GM23338 (cell line): ENCODE results near the gene NFAT5. TPM values are rescaled to one million over a fixed set of nuclear protein-coding genes. Genes with fewer than 3 reads are reported as not detected.

Source experiments
- ATAC-seq: fragments of 200-7000 bp; cut with Tn5 transposase; 3 replicates; pipeline ENCODE4 v1.9.1; 2020
- DNase-seq: peaks from one replicate; pipeline ENCODE4 v3.0.0-alpha.2; 2015; ENCODE audit warnings: low spot score
- H2AFZ ChIP-seq: fragments of 200-600 bp; sonication (generic); 2 replicates; pipeline ENCODE4 v1.8.0; 2016; ENCODE audit warnings: antibody characterized with exemption, mild to moderate bottlenecking, moderate library complexity
- H3F3A ChIP-seq: fragments of 200-600 bp; sonication (generic); replicated peaks from 2 replicates; pipeline ENCODE4 v1.8.0; 2017; ENCODE audit warnings: antibody characterized with exemption, mixed run types, low read depth
- H3K27ac ChIP-seq: fragments of 200-600 bp; sonication (generic); 2 replicates; pipeline ENCODE4 v1.6.1; 2016; ENCODE audit warnings: low read depth
- H3K27me3 ChIP-seq: fragments of 200-600 bp; sonication (generic); 2 replicates; pipeline ENCODE4 v1.8.0; 2016; ENCODE audit warnings: mild to moderate bottlenecking, mixed run types, moderate library complexity; ENCODE audit not compliant: insufficient read depth
- H3K36me3 ChIP-seq: fragments of 200-600 bp; sonication (generic); 2 replicates; pipeline ENCODE4 v1.8.0; 2016; ENCODE audit warnings: mild to moderate bottlenecking; ENCODE audit not compliant: insufficient read depth
- H3K4me1 ChIP-seq: fragments of 200-600 bp; sonication (generic); 2 replicates; pipeline ENCODE4 v1.8.0; 2016; ENCODE audit warnings: mild to moderate bottlenecking, moderate library complexity; ENCODE audit not compliant: insufficient read depth
- H3K4me2 ChIP-seq: fragments of 200-600 bp; sonication (generic); 2 replicates; pipeline ENCODE4 v1.7.1; 2017; ENCODE audit warnings: mixed run types
- H3K4me3 ChIP-seq: fragments of 200-600 bp; sonication (generic); 2 replicates; pipeline ENCODE4 v1.6.1; 2016; ENCODE audit warnings: mixed run types
- H3K79me2 ChIP-seq: fragments of 200-600 bp; sonication (generic); replicated peaks from 2 replicates; pipeline ENCODE4 v1.8.0; 2017; ENCODE audit warnings: mild to moderate bottlenecking; ENCODE audit not compliant: insufficient read depth
- H3K9me2 ChIP-seq: fragments of 200-600 bp; sonication (generic); 2 replicates; pipeline ENCODE4 v1.8.0; 2017; ENCODE audit not compliant: insufficient read depth
- H4K20me1 ChIP-seq: fragments of 200-600 bp; sonication (generic); replicated peaks from 2 replicates; pipeline ENCODE4 v1.8.0; 2017; ENCODE audit warnings: mild to moderate bottlenecking; ENCODE audit not compliant: insufficient read depth
- H3K27ac Mint-ChIP-seq: 2 replicates; pipeline ENCODE4 v1.8.0; 2020; ENCODE audit warnings: inconsistent platforms, mild to moderate bottlenecking, moderate library complexity, mixed read lengths
- H3K27me3 Mint-ChIP-seq: 3 replicates; pipeline ENCODE4 v1.8.0; 2022; ENCODE audit warnings: low read depth, mild to moderate bottlenecking, moderate library complexity, mixed read lengths, inconsistent platforms; ENCODE audit not compliant: insufficient read depth, poor library complexity
- H3K36me3 Mint-ChIP-seq: 3 replicates; pipeline ENCODE4 v1.8.0; 2021; ENCODE audit warnings: low read depth, mild to moderate bottlenecking, inconsistent platforms, moderate library complexity, mixed read lengths
- H3K4me1 Mint-ChIP-seq: 3 replicates; pipeline ENCODE4 v1.8.0; 2020; ENCODE audit warnings: mild to moderate bottlenecking, inconsistent platforms, mixed read lengths
- H3K4me3 Mint-ChIP-seq: 3 replicates; pipeline ENCODE4 v1.8.0; 2021; ENCODE audit warnings: moderate library complexity, mild to moderate bottlenecking, inconsistent platforms, mixed read lengths
- H3K9me3 Mint-ChIP-seq: 3 replicates; pipeline ENCODE4 v1.8.0; 2020; ENCODE audit warnings: moderate library complexity, mild to moderate bottlenecking, inconsistent platforms, mixed read lengths
- CREB1 ChIP-seq: fragments of 250-450 bp; sonication (Bioruptor Pico); IDR thresholded peaks from 2 replicates; pipeline ENCODE4 v1.5.0; 2020; ENCODE audit warnings: low read depth, mild to moderate bottlenecking, moderate library complexity
- CTCF ChIP-seq, 2 experiments: fragments of 200-600 bp in 1 of 2; sonication (generic) in 1 of 2; conservative IDR thresholded peaks; 2 replicates each; pipeline versions ENCODE4 v1.5.1 to v1.6.1; 2016 to 2017; ENCODE audit warnings: antibody characterized with exemption in 2 of 2, low read depth in 2 of 2, mild to moderate bottlenecking in 2 of 2, moderate library complexity in 1 of 2
- ETS1 ChIP-seq: IDR thresholded peaks from 2 replicates; pipeline ENCODE4 v1.6.1; 2016; ENCODE audit warnings: antibody characterized with exemption
- EZH2 ChIP-seq: fragments of 200-600 bp; sonication (generic); IDR thresholded peaks from one replicate; pipeline ENCODE4 v1.8.0; 2017; ENCODE audit warnings: antibody characterized with exemption, mild to moderate bottlenecking, low read depth; ENCODE audit not compliant: unreplicated experiment
- JUNB ChIP-seq: IDR thresholded peaks from one replicate; pipeline ENCODE4 v1.6.1; 2016; ENCODE audit warnings: antibody characterized with exemption; ENCODE audit not compliant: unreplicated experiment
- ZNF114 ChIP-seq: fragments of 250-450 bp; sonication (Bioruptor Pico); IDR thresholded peaks from 2 replicates; pipeline ENCODE4 v1.5.0; 2020; ENCODE audit warnings: mild to moderate bottlenecking, moderate library complexity
- ZNF462 ChIP-seq: fragments of 250-450 bp; sonication (Bioruptor Pico); IDR thresholded peaks from 2 replicates; pipeline ENCODE4 v1.5.0; 2020; ENCODE audit warnings: mild to moderate bottlenecking, moderate library complexity
- polyA plus RNA-seq: library from polyadenylated mRNA; unstranded; fragments of >200 nt; fragmentation: Nextera tagmentation; extraction: Ambion mirVana; gene quantifications from 2 replicates; pipeline ENCODE4 v1.2.1, GENCODE V29; 2016
- total RNA-seq: library from RNA; depleted of rRNA; stranded (reverse); fragments of >200 nt; shearing (Covaris generic); gene quantifications from 2 replicates; pipeline ENCODE4 v1.2.3, GENCODE V29; 2014

The NFAT5 gene
- total and polyA plus RNA-seq, 2 experiments from 2014 or later, result 10.6 to 27.0 TPM

- no peak overlapping the region for H3K27ac Mint-ChIP-seq
- peaks cover 94% of the 10 kb centered on the region for H3K36me3 Mint-ChIP-seq
Observed at GRCh38 chr16:69747115-69747514, 181.3 kb downstream of the NFAT5 start.

More at GRCh38 chr16:69747115-69747514, 181.3 kb downstream of the NFAT5 start:
- Histone ChIP-seq H3F3A (peaks cover 8% of the 10 kb centered on the region; the same call in 1 of the 2 replicates), H3K27ac (no peak overlapping the region), H3K27me3 (no peaks in the 10 kb centered on the region), H4K20me1 (peaks cover 25% of the 10 kb centered on the region), H3K4me2 (no peak overlapping the region), H3K4me1 (no peaks in the 10 kb centered on the region), H3K9me2 (no peaks in the 10 kb centered on the region), H3K36me3 (peaks cover 87% of the 10 kb centered on the region), H2AFZ (no peak overlapping the region), H3K4me3 (no peak overlapping the region), H3K79me2 (peaks cover 34% of the 10 kb centered on the region)
- H3K9me3 Mint-ChIP-seq, result no peaks in the 10 kb centered on the region
- DNase-seq (no peak), ATAC-seq (no peak)
- H3K4me1 Mint-ChIP-seq, result no peaks in the 10 kb centered on the region
- TF ChIP-seq EZH2, result no peak
- no peak for TF ChIP-seq ETS1
- no peak for TF ChIP-seq CTCF (conservative IDR thresholded peaks at IDR 0.05; ENCODE audit: low read depth in 2 of 2)
- TF ChIP-seq ZNF462 (CRISPR knock-in tag), result no peak
- no peak for TF ChIP-seq ZNF114
- TF ChIP-seq JUNB, result no peak
- no peak for TF ChIP-seq CREB1 (CRISPR knock-in tag)
- H3K27me3 Mint-ChIP-seq, result peaks cover 2% of the 10 kb centered on the region
- no peak overlapping the region for H3K4me3 Mint-ChIP-seq
